HG02973 (cell line): ENCODE measurements around the gene NUP133.
"Not testable (repeated sequence)": the region's sequence is repeated elsewhere in the genome, so short reads cannot be mapped to it uniquely, and the experiment has no call there.

Source experiments
- ATAC-seq: cut with Tn5 transposase; IDR thresholded peaks from one replicate; pipeline ENCODE4 v1.9.1; 2021; ENCODE audit warnings: moderate library complexity; ENCODE audit not compliant: unreplicated experiment

Gene NUP133

DNA sequence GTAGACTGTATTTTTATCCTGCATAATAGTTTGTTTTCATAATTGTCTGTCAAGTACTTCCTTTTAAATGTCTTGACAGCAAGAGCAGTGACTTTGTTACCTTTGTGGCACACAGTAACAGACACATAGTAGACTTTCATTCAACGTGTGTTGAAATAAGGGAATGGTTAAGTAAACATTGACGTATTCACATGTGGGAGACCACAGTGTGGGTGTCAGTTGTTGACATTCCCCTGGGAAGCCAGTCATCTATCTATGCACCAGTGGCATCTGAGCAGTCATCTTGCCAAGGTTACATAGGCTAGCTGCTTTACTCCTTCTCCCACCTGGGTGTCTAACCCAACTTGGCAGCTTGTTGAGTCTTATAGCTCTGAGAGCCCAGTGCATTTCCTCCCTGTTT, 1.4 kb upstream of the NUP133 start:
- no peak for ATAC-seq

DNA sequence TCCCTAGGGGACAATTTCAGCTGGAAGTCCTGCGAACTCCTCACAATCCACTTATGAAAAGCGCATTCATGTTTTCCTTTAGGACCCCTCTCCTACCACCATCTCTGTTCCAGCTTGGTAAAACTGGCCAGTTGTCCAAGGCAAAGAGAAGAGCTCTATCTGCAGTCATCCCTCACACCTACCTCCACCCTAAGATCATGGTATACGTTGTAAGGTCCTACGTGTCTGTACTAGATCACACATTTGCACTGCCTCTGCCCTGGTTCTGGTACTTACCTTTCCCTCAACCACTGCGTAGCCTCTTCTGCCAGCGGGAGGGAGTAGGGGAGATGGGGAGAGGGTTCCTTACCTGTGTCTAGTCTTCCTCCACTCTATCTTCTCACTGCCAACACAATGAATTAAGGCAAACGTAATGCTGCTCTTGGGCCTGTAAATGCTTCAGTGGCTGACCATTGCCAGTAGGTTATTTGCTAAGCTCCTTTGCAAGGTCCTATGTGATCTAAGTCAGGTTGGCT, 739 bp upstream of the NUP133 start:
- ATAC-seq = no peak

DNA sequence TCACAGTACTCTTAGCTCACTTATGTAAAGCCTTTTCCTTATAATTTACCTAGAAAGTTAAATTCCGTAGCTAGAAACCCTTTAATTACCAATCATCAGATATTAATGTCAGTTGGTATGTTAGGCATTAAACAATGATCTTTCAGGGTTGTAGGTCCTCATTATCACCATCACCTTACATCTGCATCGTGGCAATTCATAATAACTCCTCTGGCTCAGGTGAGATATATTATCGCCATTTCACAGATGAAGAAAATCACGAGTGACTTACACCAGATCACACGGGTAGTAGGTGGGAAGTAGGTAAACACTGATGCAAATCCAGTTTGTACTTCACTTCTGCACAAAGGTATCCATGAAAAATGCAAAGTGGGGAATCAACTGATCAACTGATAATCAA, 639 bp downstream of the NUP133 start:
- peak; percentile 0 for ATAC-seq

DNA sequence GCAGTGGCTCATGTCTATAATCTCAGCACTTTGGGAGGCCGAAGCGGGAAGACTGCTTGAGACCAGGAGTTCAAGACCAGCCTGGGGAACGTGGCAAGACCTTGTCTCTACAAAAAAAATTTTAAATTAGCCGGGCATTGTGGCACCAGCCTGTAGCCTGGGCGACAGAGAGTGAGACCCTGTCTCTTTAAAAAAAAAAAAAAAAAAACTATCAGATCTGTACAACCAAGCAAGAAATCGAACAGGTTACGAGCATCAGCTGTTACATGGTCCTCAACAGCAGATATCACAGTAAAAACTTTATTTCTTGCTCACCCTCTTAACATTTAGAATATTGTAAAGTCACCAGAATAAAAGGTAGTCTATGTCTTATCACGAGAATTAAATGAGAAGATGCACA, 1.5 kb downstream of the NUP133 start:
- no peak for ATAC-seq

DNA sequence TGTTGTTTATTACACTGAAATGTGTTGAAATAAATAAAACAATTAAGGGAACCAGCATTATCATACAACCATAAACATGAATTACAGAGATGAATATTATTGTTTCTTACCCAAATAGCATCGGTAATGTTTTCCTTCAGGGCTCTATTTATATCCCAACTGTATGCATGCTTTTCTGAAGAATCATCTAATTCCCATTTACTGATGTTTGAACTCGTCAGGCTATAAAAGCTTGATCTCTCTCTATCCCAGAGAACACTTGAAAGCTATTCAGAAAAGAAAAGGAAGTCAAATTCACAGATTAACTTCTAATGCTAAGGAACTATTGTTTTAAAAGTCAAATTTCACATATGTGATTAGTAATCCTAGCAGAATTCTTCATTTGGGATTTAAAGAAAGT, 12.4 kb downstream of the NUP133 start:
- ATAC-seq = no peak

DNA sequence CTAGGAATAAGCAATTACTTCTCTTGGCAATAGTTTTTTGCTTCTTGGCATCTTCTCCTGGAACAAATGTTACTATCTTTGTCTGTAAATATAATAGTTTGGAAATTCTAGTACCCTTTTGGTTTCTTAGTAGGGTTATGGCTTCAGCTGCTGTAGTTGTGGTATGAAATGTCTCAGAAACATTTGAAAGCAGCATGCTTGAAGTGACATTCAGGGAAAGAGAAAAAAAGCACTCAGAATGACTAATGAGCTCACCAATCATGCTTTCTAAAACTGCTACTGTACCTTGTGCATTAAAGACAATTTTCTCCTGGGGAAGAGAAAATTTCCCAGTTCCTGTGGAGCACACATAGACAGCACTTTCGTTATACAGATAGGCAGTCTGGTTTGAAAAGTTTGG, 21.0 kb downstream of the NUP133 start:
- ATAC-seq = no peak

DNA sequence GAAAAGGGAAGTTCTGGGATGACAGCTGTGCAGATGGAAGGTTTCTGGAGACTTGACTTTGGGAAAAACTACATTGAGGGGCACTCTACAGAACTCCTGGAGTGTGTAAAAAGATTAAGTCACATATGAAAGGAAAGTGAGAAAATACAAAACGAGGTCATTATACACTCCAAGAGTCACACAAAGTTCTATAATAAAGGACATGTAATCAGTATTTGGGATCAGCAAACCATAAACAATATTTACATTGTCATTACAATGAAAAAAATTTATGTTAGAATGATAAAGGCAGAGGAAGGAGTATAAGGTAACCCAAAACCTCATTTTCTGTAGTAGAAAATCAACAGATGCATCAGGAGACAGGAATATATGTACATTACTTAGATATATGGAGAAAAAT, 22.8 kb downstream of the NUP133 start:
- no peak for ATAC-seq

DNA sequence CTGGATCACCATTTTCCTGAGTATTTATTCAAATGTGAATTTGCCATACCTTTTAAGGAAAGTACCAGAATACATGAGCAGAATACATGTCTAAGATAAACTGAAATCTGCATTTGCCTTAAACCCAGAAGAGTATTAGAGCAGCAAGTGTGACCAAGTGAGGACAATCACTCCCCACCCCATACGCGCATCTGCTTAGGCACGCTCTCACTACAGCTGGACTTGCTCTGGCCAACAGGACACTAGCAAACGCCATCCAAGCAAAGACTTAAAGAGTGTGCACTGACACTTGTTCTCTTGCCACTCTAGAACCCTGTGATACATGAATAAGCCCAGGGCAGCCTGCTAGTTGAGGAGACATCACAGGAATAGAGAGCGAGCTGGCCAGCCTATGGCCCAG, 25.6 kb downstream of the NUP133 start:
- ATAC-seq = no peak

DNA sequence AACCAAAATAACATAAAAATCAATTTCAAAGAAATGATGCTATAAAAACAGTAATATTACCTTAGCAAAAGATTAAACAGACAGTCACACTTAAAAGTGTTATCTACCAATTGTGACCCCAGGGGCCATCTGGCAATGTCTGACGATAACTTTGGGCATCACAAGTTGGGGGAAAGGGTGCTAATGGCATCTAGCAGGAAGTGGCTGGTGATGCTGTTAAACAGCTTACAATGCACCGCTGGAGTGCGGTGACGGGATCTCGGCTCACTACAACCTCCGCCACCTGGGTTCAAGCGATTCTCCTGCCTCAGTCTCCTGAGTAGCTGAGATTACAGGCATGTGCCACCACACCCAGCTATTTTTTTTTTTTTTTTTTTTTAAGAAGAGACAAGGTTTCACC, 27.6 kb downstream of the NUP133 start:
- no peak for ATAC-seq

DNA sequence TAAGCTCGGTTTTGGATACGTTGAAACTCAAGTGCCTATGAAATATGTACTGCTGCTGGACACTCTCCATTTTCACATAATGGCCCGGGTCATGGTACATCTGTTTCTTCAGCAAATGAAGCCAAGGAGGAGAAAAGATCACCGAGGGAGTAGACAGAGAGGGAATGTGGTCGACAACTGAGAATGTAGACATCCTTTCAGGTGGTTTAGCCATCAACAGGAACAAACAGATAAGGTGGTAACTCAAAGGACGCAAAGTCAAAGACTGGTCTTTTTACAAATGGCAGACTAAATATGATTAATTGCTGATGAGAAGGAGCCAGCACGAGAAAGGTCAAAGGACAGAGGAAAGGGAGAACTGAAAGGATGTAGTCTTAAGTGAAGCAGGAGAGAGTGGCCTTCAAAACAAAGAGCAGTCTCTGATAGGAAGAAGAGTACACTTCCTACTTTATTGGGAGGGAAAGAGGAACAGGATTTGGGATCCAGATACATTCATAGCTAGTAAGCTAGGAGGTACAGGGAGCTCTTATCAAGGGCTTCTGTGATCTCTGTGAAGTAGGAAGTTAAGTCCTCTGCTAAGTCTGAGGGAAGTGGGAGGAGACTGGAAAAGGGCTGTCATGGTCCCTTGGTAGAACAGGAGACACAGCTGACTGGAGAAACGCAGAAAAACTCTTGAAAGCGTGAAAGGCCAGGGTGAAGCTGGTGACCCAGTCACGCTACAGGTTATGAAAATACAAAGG, 28.3 kb downstream of the NUP133 start:
- ATAC-seq = peak; percentile 65

DNA sequence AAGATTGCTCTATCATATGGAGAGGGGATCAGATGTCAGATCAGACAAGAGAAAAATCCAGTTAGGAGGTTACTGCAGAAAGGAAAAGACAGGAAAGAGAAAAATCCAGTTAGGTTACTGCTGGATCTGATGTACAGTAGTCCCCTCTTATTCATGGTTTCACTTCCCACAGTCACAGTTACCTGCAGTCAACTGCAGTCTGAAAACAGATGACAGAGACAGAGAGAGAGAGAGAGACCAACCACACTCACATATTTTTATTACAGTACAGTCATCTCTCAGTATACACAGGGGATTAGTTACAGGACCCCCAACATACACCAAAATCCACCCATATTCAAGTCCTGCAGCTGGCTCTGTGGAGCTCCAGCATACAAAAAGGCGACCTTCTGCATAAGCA, 29.3 kb downstream of the NUP133 start:
- ATAC-seq = peak; percentile 83

DNA sequence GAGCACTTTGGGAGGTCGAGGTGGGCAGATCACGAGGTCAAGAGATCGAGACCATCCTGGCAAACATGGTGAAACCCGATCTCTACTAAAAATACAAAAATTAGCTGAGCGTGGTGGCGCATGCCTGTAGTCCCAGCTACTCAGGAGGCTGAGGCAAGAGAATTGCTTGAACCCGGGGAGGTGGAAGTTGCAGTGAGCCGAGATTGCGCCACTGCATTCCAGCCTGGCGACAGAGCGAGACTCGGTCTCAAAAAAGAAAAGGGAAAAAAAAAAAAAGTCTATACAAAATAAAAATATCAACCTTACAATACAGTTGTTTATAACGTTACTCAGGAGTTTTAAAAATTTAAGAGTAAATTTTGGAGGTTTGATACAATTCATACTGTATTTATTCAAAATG, 32.3 kb downstream of the NUP133 start:
- ATAC-seq = not testable (repeated sequence)

DNA sequence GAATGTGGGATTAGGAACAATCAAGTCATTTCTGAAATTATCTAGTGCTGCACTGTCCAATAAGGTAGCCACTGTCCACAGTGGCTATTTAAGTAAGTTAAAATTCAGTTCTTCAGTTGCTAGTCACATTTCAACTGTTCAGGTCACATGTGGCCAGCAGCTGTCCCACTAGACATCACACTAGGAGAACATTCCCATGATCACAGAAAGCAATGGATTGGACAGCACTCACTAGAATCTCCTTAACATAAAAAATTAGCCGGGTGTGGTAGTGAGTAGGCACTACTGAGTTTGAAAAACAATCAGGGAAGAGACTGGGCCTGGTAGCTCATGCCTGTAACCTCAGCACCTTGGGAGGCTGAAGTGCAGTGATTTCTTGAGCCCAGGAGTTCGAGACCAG, 33.6 kb downstream of the NUP133 start:
- ATAC-seq = no peak

DNA sequence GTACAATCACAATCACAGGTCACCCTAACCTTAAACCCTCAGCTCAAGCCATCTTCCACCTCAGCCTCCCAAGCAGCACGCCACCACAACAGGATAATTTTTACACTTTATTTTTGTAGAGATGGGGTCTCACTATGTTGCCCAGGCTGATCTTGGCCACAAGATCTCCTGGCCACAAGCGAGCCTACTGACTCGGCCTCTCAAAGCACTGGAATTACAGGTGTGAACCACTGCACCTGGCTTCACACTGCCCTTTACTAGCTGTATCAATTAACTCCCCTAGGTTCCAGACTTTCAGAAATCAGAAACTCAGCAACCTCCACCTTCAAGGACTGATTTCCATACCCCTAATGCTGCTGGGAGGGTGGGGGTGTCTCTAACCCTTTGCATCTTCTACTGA, 37.0 kb downstream of the NUP133 start:
- ATAC-seq = no peak

DNA sequence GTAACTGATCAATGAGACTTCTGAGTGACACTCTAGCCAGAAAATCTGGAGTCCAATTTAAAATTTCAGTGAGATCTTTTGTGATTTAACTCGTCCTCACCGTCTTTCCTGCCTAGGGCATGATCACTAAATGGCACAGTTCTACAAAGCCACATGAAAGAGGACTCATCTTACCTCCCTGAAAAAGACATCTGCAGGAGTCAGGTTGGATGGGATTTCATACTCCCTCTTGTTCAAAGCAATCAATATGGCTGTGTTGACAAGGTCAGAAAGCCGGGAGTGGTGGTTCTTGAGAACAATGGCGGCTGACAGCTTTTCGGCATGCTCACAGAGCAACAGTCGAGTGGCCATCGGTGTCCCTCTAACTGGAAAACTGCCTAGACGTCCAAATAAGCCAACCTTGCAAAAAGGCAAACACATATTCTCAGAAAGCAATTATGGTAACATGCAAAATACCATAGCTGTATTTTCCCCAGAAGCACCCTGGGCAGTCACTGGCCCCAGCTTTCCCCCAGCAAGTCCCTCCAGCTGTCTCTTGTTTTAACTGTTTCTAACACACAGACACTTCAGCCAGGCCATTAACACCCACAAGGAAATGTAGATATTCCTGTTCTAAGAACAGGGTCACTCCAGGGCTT, 37.6 kb downstream of the NUP133 start:
- no peak for ATAC-seq

DNA sequence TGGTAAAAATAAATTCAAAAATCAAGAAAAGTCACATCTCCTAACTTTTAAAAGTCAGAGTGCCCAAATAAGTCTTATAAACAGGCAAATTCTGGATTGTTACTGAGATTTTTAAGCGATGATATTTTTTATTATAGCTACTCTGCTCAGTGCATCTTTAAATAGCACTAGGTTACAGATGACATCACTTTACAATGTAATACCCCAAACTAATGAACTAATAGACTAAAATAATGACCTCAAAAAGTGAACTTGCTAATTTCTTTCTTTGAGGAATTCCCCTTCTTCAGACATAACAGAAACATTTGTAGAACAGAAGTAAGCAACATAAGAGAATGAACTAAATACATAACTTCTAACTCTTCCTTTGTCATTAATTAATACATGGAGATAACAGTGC, 41.3 kb downstream of the NUP133 start:
- no peak for ATAC-seq

DNA sequence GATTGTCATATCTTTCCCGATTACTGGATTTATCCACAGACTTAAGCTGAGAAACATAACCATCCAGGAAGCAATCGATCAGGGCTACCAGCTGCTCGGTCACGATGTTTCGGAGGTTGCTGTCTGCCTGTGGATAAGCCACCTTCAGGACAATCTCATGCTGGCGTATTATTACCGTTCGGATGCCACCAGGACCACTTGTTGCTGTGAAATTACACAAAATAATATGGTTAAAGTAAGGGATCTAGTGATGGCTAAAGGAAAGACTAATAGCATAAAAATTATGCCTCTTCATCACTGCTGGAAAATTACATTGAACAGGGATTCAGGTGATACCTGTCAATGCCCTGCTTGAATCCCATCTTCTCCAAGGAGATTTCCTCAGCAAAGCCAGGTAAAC, 43.5 kb downstream of the NUP133 start:
- ATAC-seq = no peak

DNA sequence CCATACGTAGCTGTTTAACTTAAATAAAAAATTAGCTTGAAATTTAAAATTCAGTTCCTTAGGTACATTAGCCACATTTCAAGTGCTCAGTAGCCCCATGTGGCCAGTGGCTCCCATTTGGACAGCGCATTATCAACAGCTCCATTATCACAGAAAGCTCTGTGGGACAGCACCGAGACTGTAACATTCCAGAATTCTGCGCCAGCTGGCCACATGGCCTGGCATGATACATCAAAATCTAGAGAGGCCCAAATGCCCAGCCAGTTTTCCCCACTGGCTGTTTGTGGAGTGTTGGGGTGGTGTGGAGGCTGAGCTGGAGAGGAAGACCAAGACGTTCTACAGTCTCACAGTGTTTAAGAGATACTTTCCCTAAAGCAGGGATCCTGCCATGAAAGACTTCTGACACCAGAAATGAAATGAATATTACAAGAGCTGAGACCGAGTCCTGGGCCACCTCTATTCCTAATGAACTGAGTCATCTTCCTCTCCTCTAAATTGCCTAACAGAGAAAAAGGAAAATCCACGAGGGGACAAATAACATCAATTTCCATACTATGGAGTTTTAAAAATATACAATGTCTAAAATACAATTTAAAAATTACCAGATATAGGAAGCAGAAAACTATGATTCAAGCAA, 47.0 kb downstream of the NUP133 start:
- ATAC-seq = no peak

DNA sequence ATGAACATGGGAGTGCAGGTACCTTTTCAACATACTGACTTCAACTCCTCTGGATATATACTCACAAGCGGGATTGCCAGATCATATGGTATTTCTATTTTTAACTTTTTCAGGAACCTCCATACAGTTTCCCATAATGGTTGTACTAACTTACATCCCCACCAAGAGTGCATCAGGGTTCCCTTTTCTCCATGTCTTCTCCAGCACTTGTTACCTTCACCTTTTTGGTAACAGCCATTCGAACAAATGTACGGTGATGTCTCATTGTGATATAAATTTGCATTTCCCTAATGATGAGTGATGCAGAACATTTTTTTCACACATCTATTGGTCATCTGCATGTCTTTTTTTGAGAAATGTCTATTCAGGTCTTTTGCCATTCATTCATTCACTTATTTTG, 48.3 kb downstream of the NUP133 start:
- ATAC-seq = no peak

DNA sequence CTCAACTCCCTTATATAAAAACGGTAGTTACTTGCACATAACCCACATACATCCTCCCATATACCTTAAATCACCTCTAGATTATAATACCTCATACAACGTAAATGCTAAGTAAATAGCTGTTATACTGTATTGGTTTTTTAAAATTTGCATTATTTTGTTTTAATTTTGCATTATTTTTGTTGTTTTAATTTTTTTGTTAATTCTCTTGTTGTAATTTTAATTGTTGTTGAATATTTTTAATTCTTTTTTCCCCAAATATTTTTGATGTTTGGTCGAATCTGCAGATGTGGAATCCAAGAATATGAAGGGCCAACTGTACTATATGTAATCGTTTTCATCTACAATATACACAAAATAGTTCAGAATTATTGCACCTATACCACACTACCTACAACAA, 50.7 kb downstream of the NUP133 start:
- ATAC-seq = no peak

DNA sequence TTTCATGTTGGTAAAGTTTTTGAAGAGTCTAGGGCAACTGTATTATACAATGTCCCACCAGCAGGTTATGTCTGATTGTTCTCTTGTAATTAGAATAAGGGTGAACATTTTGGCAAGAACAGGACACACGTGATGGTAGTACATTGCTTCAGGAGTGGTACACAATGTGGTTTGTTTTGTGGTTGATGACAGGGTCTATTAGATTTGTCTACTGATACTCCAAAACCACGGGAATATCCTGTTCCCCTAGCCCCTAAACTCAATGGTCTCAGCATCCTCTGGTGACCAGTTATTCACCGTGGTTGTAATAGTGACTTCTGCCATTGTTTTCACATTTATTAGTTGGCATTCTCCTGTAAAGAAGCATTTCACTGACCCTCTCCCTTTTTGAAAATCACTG, 52.1 kb downstream of the NUP133 start:
- ATAC-seq = no peak

DNA sequence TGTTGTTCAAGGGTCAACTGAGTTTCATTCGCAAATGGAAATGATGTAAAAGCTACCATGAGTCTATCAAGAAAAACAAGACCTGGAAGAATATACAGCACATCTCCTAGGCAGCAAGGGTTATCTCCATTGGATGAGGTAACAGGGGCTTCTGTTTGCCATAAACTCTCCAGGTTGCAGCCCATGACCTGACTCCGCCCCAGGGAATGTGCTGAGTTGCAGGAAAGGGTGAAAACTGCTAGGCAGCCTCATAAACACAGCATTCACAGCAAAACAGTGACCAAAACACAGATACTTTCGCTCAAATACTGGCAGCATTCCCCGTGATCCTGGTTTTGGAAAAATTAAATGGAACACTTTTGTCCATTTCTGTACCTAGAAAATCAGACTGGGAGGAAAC, 54.1 kb downstream of the NUP133 start:
- ATAC-seq = no peak
